A549 (cell line): Measurements from ENCODE around the gene RIN2.

Experiments used
- CTCF ChIP-seq: fragments of >200 bp; sonication (Bioruptor Twin); formaldehyde crosslinking; IDR thresholded peaks from 3 replicates; pipeline ENCODE4 v1.5.1; 2016
- HOXB13 ChIP-seq: fragments of 250-450 bp; sonication (Bioruptor Pico); IDR thresholded peaks from 2 replicates; pipeline ENCODE4 v1.5.0; 2020; ENCODE audit warnings: low read depth, mild to moderate bottlenecking, moderate library complexity
- POLR2A ChIP-seq: IDR thresholded peaks from 2 replicates; pipeline ENCODE4 v1.6.1; 2012; ENCODE audit warnings: mild to moderate bottlenecking, low read length
- REST ChIP-seq: fragments of 200-600 bp; sonication (generic); IDR thresholded peaks from 2 replicates; pipeline ENCODE4 v1.6.1; 2016; ENCODE audit warnings: antibody characterized with exemption, mild to moderate bottlenecking, moderate library complexity

- TF ChIP-seq CTCF = no peak
- no peak for TF ChIP-seq POLR2A
- no peak for TF ChIP-seq HOXB13
- no peak for TF ChIP-seq REST
These were observed 39.2 kb upstream of the RIN2 start for GRCh38 chr20:19718880-19719279.
